HG02623 (cell line): ENCODE data around the gene SCGB1D1.
"Not testable (repeated sequence)": the region's sequence is repeated elsewhere in the genome, so short reads cannot be mapped to it uniquely, and the experiment has no call there.

Experiments
- ATAC-seq: cut with Tn5 transposase; IDR thresholded peaks from one replicate; pipeline ENCODE4 v1.9.1; 2021; ENCODE audit warnings: moderate library complexity; ENCODE audit not compliant: unreplicated experiment

SCGB1D1 gene

DNA sequence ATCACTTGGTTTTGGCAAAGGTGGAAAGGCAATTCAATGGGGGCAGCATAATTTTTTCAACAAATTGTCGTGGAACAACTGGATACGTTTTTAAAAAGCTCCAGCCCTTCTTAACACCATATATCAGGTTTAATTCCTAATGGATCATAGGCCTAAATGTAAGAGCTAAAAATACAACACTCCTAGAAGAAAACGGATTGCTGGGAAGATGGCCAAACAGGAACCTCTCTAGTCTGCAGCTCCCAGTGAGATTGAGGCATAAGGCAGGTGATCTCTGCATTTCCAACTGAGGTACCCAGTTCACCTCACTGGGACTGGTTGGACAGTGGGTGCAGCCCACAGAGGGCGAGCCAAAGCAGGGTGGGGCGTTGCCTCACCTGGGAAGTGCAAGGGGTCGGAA lies 32.4 kb upstream of the SCGB1D1 start:
- no peak for ATAC-seq

DNA sequence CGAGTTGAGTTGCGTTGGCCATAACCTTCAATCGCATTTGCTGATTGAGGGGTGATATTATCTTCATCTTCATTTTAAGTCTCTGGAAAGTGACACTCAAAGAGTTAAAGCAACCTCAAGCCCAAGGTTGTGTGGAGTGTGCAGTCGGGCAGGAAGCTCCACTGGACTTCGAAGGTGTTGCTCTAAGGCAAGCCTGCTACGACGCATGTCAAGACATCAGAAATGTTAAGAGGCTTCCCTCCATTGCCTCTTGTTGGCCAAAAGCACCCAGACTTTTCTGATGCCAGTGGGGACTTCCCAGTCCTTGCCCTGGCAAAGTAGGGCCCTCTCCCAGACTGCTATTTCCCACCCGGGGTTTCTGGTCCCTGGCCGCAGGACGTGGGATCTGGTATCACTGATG lies 23.6 kb upstream of the SCGB1D1 start:
- no peak for ATAC-seq

DNA sequence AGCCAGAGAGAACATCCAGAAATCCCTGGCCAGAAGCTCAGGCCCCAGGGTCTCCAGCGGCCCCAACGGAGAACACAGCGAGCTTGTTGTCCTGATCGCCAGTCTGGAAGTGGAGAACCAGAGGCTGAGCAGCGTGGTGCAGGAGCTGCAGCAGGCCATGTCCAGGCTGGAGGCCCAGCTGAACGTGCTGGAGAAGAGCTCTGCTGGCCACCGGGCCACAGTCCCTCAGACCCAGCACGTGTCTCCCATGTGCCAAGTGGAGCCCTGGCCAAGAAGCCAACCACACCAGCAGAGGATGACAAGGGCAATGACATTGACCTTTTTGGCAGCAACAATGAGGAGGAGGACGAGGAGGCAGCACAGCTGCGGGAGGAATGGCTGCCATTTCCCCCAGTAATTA lies 20.6 kb upstream of the SCGB1D1 start:
- ATAC-seq, result no peak

GRCh38 chr11:62169935-62170334 lies 20.1 kb upstream of the SCGB1D1 start:
- ATAC-seq, result no peak

DNA sequence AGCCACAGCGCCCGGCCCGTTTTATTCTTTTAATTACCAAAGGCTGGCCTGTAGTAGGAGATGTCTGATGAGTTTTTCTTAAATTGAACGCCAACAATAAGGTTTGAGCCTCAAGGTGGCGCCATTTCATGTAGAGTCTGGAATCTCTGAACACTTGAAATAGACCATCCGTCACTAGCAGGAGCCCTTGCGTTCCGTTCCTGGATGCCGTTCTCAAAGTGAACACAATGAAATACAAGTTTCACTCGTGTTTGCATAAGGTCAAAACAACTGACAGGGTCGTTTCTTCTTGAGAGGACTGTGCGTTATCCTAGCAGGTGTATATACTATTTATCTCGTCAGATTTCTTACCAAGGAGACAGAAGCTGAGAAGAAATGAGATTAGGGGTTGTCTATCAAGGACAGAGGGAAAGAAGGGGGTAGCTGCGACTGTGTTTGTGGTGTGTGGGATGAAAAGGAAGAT lies 18.7 kb upstream of the SCGB1D1 start:
- no peak for ATAC-seq

GRCh38 chr11:62172294-62172693 lies 17.7 kb upstream of the SCGB1D1 start:
- no peak for ATAC-seq

DNA sequence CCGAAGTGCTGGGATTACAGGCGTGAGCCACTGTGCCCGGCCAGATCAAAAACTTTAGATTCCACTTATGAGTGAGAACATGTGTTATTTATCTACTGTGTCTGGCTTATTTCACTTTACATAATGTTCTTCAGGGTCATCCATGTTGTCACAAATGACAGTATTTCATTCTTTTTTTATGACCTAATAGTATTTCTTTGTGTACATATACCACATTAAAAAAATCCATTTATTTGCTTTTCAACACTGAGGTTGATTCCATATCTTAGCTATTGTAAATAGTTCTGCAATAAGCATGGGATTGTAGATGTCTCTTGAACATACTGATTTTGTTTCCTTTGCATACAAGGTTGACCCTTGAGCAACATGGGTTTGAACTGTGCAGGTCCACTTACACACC lies 13.2 kb upstream of the SCGB1D1 start:
- ATAC-seq, result no peak

GRCh38 chr11:62179995-62180394 lies 10.0 kb upstream of the SCGB1D1 start:
- ATAC-seq, result no peak

DNA sequence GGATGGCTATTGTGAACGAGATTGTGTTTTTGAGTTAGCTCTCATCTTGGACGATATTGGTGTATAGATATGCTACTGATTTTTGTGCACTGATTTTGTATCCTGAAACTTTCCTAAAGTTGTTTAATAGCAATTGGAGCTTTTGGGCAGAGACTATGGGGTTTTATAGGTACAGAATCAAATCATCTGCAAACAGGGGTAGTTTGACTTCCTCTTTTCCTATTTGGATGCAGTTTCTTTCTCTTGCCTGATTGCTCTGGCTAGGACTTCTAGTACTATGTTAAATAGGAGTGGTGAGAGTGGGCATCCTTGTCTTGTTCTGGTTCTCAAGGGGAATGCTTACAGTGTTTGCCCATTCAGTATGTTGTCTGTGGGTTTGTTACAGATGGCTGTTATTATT lies 8.9 kb upstream of the SCGB1D1 start:
- ATAC-seq, result no peak

DNA sequence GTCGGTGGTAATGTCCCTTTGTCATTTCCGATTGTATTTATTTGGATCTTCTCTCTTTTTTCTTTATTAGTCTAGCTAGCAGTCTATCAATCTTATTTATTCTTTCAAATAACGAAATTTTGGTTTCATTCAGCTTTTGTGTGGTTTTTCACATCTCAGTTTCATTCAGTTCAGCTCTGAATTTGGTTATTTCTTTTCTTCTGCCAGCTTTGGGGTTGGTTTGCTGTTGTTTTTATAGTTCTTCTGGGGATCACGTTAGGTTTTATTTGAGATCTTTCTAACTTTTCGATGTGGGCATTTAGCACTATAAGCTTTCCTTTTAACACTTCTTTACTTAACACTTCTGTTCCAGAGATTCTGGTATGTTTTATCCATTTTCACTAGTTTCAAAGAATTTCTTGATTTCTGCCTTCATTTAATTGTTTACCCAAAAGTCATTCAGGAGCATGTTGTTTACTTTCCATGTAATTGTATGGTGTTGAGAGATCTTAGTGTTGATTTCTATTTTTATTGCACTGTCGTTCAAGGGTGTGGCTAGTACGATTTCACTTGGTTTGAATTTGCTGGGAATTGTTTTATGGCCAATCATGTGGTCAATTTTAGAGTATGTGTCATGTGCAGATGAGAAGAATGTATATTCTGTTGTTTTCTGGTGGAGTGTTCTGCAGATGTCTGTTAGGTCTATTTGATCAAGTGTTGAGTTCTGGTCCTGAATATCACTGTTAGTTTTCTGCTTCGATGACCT lies 7.7 kb upstream of the SCGB1D1 start:
- ATAC-seq, result no peak

- ATAC-seq, result no peak
Measured at GRCh38 chr11:62186195-62186594, 3.8 kb upstream of the SCGB1D1 start.

GRCh38 chr11:62193952-62194351 lies 3.9 kb downstream of the SCGB1D1 start:
- ATAC-seq, result no peak

- ATAC-seq, result not testable (repeated sequence)
Measured at GRCh38 chr11:62195010-62195409, 5.0 kb downstream of the SCGB1D1 start.

GRCh38 chr11:62195945-62196344 lies 5.9 kb downstream of the SCGB1D1 start:
- no peak for ATAC-seq

DNA sequence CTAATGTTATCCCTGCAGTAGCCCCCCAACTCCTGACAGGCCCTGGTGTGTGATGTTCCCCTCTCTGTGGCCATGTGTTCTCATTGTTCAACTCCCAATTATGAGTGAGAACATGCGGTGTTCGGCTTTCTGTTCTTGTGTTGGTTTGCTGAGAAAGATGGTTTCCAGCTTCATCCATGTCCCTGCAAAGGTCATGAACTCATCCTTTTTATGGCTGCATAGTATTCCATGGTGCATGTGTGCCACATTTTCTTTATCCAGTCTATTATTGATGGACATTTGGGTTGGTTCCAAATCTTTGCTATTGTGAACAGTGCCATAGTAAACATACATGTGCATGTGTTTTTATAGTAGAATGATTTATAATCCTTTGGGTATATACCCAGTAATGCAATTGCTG lies 7.4 kb downstream of the SCGB1D1 start:
- not testable (repeated sequence) for ATAC-seq

- no peak for ATAC-seq
Measured at GRCh38 chr11:62201376-62201775, 11.4 kb downstream of the SCGB1D1 start.

DNA sequence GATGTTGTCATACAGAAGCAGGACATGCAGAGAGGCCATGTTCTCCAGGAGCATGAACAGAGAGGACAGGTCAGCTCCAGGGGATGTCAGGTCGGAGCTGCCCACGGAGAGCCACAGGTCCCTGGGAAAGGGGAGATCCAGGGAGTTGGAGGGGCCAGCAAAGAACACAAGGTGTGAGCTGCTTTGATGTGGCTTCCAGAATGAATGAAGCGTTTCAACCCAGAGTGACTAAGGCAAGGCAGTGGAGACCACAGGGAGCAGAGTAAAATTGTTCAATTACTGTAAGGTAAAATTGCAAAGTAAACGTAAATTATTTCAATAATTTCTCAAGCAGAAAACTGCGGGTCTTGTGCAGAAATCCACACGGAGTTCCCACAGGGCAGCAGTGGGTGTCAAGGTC lies 12.9 kb downstream of the SCGB1D1 start:
- ATAC-seq, result no peak

DNA sequence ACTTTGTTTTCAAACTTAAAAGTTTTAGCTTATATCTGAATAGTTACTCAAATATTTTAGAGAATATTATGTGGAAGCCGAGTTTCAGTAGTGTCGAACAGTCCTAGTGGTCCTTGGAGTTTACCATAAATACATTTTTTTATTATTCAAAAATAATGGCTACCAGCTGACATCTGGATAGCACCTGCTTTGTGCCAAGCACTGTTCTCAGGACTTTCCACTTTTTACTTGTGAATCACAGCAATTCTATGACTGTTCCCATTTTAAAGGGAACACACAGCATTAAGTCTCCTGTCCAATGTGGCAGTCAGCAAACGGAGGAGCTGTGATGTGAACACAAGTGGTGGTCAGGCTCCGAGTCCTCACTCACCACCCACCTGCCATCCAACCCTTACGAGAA lies 14.4 kb downstream of the SCGB1D1 start:
- ATAC-seq, result no peak

DNA sequence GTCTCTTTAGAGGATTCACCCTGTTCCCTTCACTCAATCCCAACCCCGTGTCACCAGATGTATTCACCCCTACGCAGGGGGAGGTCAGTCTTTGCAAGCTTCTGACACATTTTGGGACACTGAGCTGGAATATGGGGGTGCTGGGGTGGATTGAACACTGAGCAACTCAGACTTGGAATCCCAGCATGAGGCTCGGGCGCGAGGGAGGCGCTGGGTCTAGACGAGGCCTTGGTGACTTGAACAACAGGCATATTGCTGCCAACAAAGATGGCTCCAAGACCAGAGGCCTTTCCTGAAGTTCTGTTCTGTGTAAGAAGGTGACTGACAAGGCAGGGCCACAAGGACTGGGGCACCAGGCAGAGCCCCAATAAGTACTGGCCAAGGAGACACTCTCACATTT lies 15.4 kb downstream of the SCGB1D1 start:
- ATAC-seq, result no peak

DNA sequence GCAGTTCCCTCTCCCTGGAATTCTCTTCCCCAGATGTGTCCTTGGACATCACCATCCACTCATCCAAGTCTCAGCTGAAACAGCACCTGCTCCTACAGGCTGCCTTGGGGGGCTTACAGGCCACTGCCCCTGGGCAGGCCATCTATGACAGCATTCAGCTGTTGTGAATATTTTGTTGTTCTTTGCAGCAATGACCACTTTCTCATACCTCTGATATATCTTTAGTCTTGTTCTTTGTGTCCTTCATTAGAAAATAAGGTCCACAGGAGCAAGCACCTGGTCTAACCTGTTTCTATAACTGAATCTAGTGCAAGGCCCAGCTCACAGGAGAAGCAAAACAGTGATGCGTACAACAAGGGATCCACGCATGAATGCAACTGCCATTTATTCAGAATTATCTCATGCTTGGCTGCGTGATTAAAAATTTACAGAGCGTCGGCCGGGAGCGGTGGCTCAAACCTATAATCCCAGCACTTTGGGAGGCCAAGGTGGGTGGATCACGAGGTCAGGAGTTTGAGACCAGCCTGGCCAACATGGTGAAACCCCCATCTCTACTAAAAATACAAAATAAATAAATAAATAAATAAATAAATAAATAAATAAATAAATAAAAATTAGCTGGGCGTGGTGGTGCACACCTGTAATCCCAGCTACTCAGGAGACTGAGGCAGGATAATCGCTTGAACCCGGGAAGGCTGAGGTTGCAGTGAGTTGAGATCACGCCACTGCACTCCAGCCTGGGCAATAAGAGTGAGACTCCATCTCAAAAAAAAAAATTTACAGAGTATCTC lies 16.5 kb downstream of the SCGB1D1 start:
- not testable (repeated sequence) for ATAC-seq

GRCh38 chr11:62208785-62209144 lies 18.7 kb downstream of the SCGB1D1 start:
- no peak for ATAC-seq

DNA sequence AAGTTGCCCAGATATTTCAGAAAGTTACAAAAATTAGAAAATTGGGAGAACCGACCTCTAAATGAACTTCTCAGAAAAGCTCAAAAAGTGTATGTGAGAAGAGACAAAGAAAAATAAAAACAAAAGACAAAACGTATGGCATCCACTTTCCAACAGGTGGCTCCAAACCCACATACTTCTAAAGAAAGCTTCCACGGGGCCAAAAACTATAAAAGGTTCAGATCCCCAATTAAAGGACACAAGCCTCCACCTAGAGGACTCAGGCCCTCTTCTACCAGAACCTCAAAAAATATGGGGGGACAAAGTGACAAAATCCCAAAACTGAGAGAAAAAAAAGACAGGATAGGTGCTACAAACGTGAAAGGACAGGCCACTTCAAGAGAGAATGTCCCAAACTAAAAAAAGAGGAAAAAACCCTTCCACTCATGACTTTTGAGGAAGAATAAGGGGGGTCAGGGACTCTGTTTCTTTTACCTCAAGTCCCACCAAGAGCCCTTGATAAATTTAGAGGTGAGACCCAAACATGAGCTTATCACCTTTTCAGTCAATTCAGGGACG lies 27.3 kb downstream of the SCGB1D1 start:
- no peak for ATAC-seq
